ENCODE data around the gene AGPAT2. TPM values are rescaled to one million over a fixed set of nuclear protein-coding genes. Genes with fewer than 3 reads are reported as not detected.
A peak's percentile ranks its signal among the peaks of the same experiment; 100 is the strongest.

Gene AGPAT2
- total and polyA plus RNA-seq, 2 experiments from 2014 or later, result 31.8 to 44.7 TPM

GRCh38 chr9:136723989-136724388, 36.7 kb upstream of the AGPAT2 start:
- ATAC-seq, result no peak
- TF ChIP-seq STAT1 (IDR thresholded peaks at IDR 0.05; ENCODE audit: unreplicated experiment) (no peak), CREB1 (CRISPR knock-in tag; IDR thresholded peaks at IDR 0.05; ENCODE audit: low read depth) (no peak), EZH2 (IDR thresholded peaks at IDR 0.05; ENCODE audit: low read depth, unreplicated experiment) (no peak), ZNF331 (CRISPR knock-in tag; IDR thresholded peaks at IDR 0.05; ENCODE audit: low read depth) (no peak), EZH2phosphoT487 (IDR thresholded peaks at IDR 0.05; ENCODE audit: unreplicated experiment) (no peak), CTCF (conservative IDR thresholded peaks at IDR 0.05; ENCODE audit: low read depth in 2 of 2) (no peak), ETS1 (IDR thresholded peaks at IDR 0.05) (no peak), NANOG (IDR thresholded peaks at IDR 0.05; ENCODE audit: borderline replicate concordance) (no peak), POLR2AphosphoS5 (IDR thresholded peaks at IDR 0.05; ENCODE audit: low read depth) (no peak), ZNF462 (CRISPR knock-in tag; IDR thresholded peaks at IDR 0.05) (no peak), REST (IDR thresholded peaks at IDR 0.05; ENCODE audit: unreplicated experiment) (no peak), ZNF114 (CRISPR knock-in tag; IDR thresholded peaks at IDR 0.05) (no peak), JUNB (IDR thresholded peaks at IDR 0.05; ENCODE audit: unreplicated experiment) (no peak)
- H3K27ac Mint-ChIP-seq, result no peak overlapping the region
- no peak overlapping the region for H3K4me2 ChIP-seq
- peaks cover 50% of the 10 kb centered on the region for H3K36me3 Mint-ChIP-seq (ENCODE audit: low read depth)
- no peak overlapping the region for H3K4me3 ChIP-seq
- peaks cover 6% of the 10 kb centered on the region for H3K27me3 ChIP-seq (ENCODE audit: insufficient read depth)
- peaks cover 22% of the 10 kb centered on the region for H3K36me3 ChIP-seq (ENCODE audit: insufficient read depth)
- DNase-seq (ENCODE audit: low spot score), result no peak
- H3F3A ChIP-seq (replicated peaks; ENCODE audit: low read depth), result peaks cover 50% of the 10 kb centered on the region
- no peak overlapping the region; the same call in 1 of the 2 replicates for H3K27ac ChIP-seq (ENCODE audit: low read depth)
- no peaks in the 10 kb centered on the region for H3K9me3 Mint-ChIP-seq
- H3K9me2 ChIP-seq (ENCODE audit: insufficient read depth), result no peaks in the 10 kb centered on the region
- peaks cover 33% of the 10 kb centered on the region for H3K27me3 Mint-ChIP-seq (ENCODE audit: insufficient read depth, low read depth, poor library complexity)
- peaks cover 31% of the 10 kb centered on the region for H4K20me1 ChIP-seq (replicated peaks; ENCODE audit: insufficient read depth)
- H3K79me2 ChIP-seq (replicated peaks; ENCODE audit: insufficient read depth), result peaks cover 26% of the 10 kb centered on the region
- peaks cover 9% of the 10 kb centered on the region; the same call in 1 of the 2 replicates for H3K4me1 ChIP-seq (ENCODE audit: insufficient read depth)
- H2AFZ ChIP-seq, result no peak overlapping the region
- peak overlapping the region; percentile 10; the same call in 1 of the 3 replicates for H3K4me3 Mint-ChIP-seq
- peaks cover 21% of the 10 kb centered on the region for H3K4me1 Mint-ChIP-seq
